ENCODE measurements around the gene LFNG. TPM values are rescaled to one million over a fixed set of nuclear protein-coding genes. Genes with fewer than 3 reads are reported as not detected.

Gene LFNG
- total RNA-seq, 1 donor from 2014 or later, result 42.6 TPM

GRCh38 chr7:2476776-2477446 lies 42.7 kb upstream of the LFNG start:
- H3K4me1 ChIP-seq, result peaks cover 20% of the 10 kb centered on the region

DNA sequence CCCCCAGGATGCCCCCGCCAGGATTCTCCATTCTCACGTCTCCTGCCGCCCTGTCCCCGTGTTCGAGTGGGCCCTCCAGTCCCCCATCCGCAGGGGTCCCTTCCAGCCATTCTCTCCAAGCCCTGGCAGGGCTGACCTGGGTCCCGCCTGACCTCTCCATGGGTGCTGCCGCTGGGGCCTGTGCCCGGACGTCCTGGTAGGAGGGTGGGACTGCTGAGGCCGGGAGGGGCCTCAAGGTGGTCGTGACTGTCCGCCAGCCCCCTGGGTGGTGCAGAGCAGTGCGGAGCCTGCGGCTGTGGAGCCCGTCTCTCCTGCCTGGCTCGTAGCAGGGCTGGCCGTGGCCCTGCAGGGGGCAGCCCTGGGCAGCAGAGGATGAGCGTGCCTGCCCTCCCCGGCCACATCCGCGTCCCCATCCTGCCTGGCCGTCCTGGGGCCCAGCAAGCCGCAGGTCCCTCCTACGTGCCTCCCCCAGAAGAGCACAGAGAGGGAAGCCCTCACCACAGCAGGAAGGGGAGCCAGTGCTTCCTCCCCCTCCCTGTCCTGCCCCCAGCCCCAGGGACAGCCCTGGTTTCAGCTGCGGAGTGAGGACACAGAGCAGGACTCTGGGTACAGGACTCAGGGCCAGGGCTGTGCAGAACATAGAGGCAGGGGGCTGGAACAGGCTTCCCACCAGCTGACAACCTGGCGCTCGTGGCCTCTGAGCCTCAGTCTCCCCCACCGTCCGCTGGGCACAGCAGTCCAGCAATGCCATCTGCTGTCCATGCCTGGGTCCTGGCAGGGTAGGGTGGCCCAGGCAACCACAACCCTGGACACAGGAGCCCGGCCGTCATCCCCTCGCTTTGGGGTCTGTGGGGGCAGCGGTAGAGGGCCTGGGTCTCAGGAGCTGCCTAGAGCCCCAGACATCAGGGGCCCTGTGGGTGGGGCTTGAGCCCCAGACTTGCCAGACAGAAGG lies 41.9 kb upstream of the LFNG start:
- Histone ChIP-seq H3K4me3 (no peak overlapping the region), H3K27me3 (ENCODE audit: low read depth) (peaks cover 23% of the 10 kb centered on the region), H3K36me3 (no peaks in the 10 kb centered on the region), H3K9me3 (no peaks in the 10 kb centered on the region), H3K4me1 (peaks cover 20% of the 10 kb centered on the region), H3K27ac (no peak overlapping the region)
- peak; percentile 80 for TF ChIP-seq CTCF (IDR thresholded peaks at IDR 0.05)
- ATAC-seq (peak; percentile 88 to 90), DNase-seq (peak; percentile 81)
- intact Hi-C loops (cut with DNase I), result no loop called here

More at GRCh38 chr7:2476776-2477446, 42.7 kb upstream of the LFNG start:
- no peak for TF ChIP-seq CTCF (IDR thresholded peaks at IDR 0.05)
- H3K36me3 ChIP-seq, result no peaks in the 10 kb centered on the region
- peaks cover 23% of the 10 kb centered on the region for H3K27me3 ChIP-seq (ENCODE audit: low read depth)
- intact Hi-C loops (cut with DNase I), result no loop called here
- no peak overlapping the region for H3K4me3 ChIP-seq
- no peaks in the 10 kb centered on the region for H3K9me3 ChIP-seq
- DNase-seq (no peak), ATAC-seq (no peak)
- H3K27ac ChIP-seq, result no peak overlapping the region

GRCh38 chr7:2478399-2478785 lies 41.2 kb upstream of the LFNG start:
- intact Hi-C loops (cut with DNase I), result no loop called here
- H3K4me1 ChIP-seq, result peaks cover 20% of the 10 kb centered on the region
- peaks cover 3% of the 10 kb centered on the region for H3K9me3 ChIP-seq
- peaks cover 23% of the 10 kb centered on the region for H3K27me3 ChIP-seq (ENCODE audit: low read depth)
- peak; percentile 72 for DNase-seq
- H3K4me3 ChIP-seq, result no peak overlapping the region
- no peaks in the 10 kb centered on the region for H3K36me3 ChIP-seq
- ATAC-seq, result peak; percentile 61 to 78
- no peak overlapping the region for H3K27ac ChIP-seq
- no peak for TF ChIP-seq CTCF (IDR thresholded peaks at IDR 0.05)

DNA sequence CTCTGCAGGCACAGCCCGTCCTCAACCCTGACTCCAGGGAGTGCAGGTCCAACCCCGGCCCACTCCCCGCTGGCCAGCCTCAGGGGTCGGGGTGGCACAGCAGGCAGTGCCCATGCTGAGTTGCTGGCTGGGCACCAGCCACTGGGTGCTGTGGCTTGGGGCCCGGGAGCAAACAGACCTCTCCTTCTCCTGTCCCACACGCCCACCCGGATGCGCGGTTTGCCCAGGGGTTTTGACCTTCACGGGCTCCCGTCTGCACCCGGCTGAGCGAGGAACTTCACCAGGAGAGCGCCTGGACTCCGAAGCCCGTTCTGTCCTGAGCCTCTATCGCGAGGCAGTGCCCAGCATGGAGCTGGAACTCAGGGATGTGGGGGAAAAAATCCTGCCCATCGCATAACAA lies 40.8 kb upstream of the LFNG start:
- peaks cover 23% of the 10 kb centered on the region for H3K27me3 ChIP-seq (ENCODE audit: low read depth)
- peaks cover 3% of the 10 kb centered on the region for H3K9me3 ChIP-seq
- H3K4me3 ChIP-seq, result no peak overlapping the region
- intact Hi-C loops (cut with DNase I), result no loop called here
- H3K36me3 ChIP-seq, result no peaks in the 10 kb centered on the region
- no peak for TF ChIP-seq CTCF (IDR thresholded peaks at IDR 0.05)
- DNase-seq (no peak), ATAC-seq (peak in 1 of 2 donors; percentile 11)
- H3K4me1 ChIP-seq, result peaks cover 20% of the 10 kb centered on the region
- H3K27ac ChIP-seq, result no peak overlapping the region

GRCh38 chr7:2479276-2480069 lies 40.1 kb upstream of the LFNG start:
- Histone ChIP-seq H3K4me1 (peaks cover 20% of the 10 kb centered on the region), H3K9me3 (peaks cover 3% of the 10 kb centered on the region), H3K4me3 (no peak overlapping the region), H3K27ac (no peak overlapping the region), H3K27me3 (ENCODE audit: low read depth) (peaks cover 23% of the 10 kb centered on the region), H3K36me3 (no peaks in the 10 kb centered on the region)
- no peak for TF ChIP-seq CTCF (IDR thresholded peaks at IDR 0.05)
- ATAC-seq (no peak), DNase-seq (no peak)
- intact Hi-C loops (cut with DNase I), result no loop called here

Data from lower lobe of right lung (tissue), 2 donors.